Thyroid gland (tissue), 4 donors: ENCODE measurements around the gene POLR3B.

Experiments used
- CTCF ChIP-seq, 6 experiments: fragments of 200-600 bp in 3 of 6; fragments of 450-650 bp in 3 of 6; sonication (generic) in 3 of 6; IDR thresholded peaks; one replicate each; pipeline ENCODE4 v1.5.1; 2016 to 2019; ENCODE audit warnings: antibody characterized with exemption in 6 of 6, mild to moderate bottlenecking in 2 of 6, inconsistent platforms in 1 of 6, moderate library complexity in 1 of 6
- POLR2A ChIP-seq, 2 donors: fragments of 450-650 bp; IDR thresholded peaks; one replicate each; pipeline ENCODE4 v1.6.1; 2017; ENCODE audit warnings: antibody characterized with exemption in 2 of 2, mild to moderate bottlenecking in 2 of 2, moderate library complexity in 1 of 2

- no peak for TF ChIP-seq CTCF (IDR thresholded peaks at IDR 0.05)
- TF ChIP-seq POLR2A (IDR thresholded peaks at IDR 0.05) = no peak
These were observed 71.5 kb downstream of the POLR3B start for GRCh38 chr12:106429043-106429552.
